ENCODE data around the gene ZNF761.
"Not testable (repeated sequence)": the region's sequence is repeated elsewhere in the genome, so short reads cannot be mapped to it uniquely, and the experiment has no call there.

DNA sequence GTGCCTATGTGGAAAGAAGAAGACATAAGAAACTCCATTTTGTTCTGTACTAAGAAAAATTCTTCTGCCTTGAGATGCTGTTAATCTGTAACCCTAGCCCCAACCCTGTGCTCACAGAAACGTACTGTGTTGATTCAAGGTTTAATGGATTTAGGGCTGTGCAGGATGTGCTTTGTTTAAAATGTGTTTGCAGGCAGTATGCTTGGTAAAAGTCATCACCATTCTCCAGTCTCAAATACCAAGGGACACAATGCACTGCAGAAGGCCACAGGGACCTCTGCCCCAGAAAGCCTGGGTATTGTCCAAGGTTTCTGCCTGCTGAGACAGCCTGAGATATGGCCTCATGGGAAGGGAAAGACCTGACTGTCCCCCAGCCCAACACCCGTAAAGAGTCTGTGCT is 12.0 kb downstream of the ZNF761 start:
- TF ChIP-seq, protein P1, sequence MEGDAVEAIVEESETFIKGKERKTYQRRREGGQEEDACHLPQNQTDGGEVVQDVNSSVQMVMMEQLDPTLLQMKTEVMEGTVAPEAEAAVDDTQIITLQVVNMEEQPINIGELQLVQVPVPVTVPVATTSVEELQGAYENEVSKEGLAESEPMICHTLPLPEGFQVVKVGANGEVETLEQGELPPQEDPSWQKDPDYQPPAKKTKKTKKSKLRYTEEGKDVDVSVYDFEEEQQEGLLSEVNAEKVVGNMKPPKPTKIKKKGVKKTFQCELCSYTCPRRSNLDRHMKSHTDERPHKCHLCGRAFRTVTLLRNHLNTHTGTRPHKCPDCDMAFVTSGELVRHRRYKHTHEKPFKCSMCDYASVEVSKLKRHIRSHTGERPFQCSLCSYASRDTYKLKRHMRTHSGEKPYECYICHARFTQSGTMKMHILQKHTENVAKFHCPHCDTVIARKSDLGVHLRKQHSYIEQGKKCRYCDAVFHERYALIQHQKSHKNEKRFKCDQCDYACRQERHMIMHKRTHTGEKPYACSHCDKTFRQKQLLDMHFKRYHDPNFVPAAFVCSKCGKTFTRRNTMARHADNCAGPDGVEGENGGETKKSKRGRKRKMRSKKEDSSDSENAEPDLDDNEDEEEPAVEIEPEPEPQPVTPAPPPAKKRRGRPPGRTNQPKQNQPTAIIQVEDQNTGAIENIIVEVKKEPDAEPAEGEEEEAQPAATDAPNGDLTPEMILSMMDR (IDR thresholded peaks at IDR 0.05) = not testable (repeated sequence)
- not testable (repeated sequence) for TF ChIP-seq POLR2A (IDR thresholded peaks at IDR 0.05)
